Memory B cell (primary cell): ENCODE data around the gene TGIF1.

Experiments
- ATAC-seq: fragments of 150-1000 bp; cut with Tn5 transposase; 2 replicates; pipeline ENCODE4 v1.10.0; 2021; ENCODE audit warnings: low read depth, mild to moderate bottlenecking, moderate library complexity
- DNase-seq, 2 donors: peaks; one replicate each; pipeline ENCODE4 v3.0.0; 2022; ENCODE audit warnings: low spot score in 2 of 2
- H3K27ac Mint-ChIP-seq: one replicate; pipeline ENCODE4 v1.8.0; 2022; ENCODE audit warnings: mild to moderate bottlenecking, moderate library complexity, mixed read lengths
- H3K27me3 Mint-ChIP-seq: one replicate; pipeline ENCODE4 v1.8.0; 2022; ENCODE audit warnings: mixed read lengths
- H3K36me3 Mint-ChIP-seq: one replicate; pipeline ENCODE4 v1.8.0; 2022; ENCODE audit warnings: mild to moderate bottlenecking, mixed read lengths
- H3K4me1 Mint-ChIP-seq: one replicate; pipeline ENCODE4 v1.8.0; 2022; ENCODE audit warnings: mixed read lengths
- H3K4me3 Mint-ChIP-seq: one replicate; pipeline ENCODE4 v1.8.0; 2022; ENCODE audit warnings: mild to moderate bottlenecking, moderate library complexity, mixed read lengths
- H3K9me3 Mint-ChIP-seq: one replicate; pipeline ENCODE4 v1.8.0; 2022; ENCODE audit warnings: mixed read lengths

The TGIF1 gene

DNA sequence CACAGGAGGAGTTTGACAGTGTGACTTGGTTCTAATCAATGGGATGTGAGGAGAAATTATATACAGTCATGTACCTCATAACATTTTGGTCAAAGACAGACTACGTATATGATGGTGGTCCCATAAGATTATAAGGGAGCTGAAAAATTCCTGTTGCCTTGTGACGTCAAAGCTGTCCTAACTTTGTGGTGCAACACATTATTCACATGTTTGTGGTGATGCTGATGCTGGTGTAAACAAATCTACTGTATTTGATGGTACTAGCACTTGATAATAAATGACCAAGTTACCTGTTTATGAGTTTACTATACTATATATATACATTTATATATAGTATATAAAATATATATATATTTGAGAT lies 29.1 kb upstream of the TGIF1 start:
- no peak for ATAC-seq
- DNase-seq: no peak
- no peaks in the 10 kb centered on the region for H3K27me3 Mint-ChIP-seq
- no peak overlapping the region for H3K27ac Mint-ChIP-seq
- H3K4me3 Mint-ChIP-seq: no peak overlapping the region
- H3K36me3 Mint-ChIP-seq: no peaks in the 10 kb centered on the region
- H3K4me1 Mint-ChIP-seq: peaks cover 2% of the 10 kb centered on the region
- no peaks in the 10 kb centered on the region for H3K9me3 Mint-ChIP-seq

DNA sequence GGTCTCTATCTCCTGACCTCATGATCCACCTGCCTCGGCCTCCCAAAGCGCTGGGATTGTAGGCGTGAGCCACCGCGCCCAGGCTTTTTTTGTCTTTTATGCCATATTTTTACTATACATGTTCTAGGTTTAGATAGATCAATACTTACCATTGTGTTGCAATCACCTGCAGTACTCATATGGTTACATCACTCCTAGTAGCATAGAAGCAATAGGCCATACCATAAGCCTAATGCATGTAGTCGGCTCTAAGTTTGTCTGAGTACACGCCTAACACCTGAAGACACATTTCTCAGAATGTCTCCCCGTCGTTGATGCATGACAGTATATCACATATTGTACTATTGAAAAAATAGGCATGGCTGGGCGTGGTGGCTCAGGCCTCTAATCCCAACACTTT lies 27.1 kb upstream of the TGIF1 start:
- ATAC-seq (no peak), DNase-seq (no peak)
- Mint-ChIP-seq H3K9me3 (no peaks in the 10 kb centered on the region), H3K36me3 (no peaks in the 10 kb centered on the region), H3K27me3 (no peaks in the 10 kb centered on the region), H3K4me3 (no peak overlapping the region), H3K4me1 (peaks cover 2% of the 10 kb centered on the region), H3K27ac (no peak overlapping the region)

DNA sequence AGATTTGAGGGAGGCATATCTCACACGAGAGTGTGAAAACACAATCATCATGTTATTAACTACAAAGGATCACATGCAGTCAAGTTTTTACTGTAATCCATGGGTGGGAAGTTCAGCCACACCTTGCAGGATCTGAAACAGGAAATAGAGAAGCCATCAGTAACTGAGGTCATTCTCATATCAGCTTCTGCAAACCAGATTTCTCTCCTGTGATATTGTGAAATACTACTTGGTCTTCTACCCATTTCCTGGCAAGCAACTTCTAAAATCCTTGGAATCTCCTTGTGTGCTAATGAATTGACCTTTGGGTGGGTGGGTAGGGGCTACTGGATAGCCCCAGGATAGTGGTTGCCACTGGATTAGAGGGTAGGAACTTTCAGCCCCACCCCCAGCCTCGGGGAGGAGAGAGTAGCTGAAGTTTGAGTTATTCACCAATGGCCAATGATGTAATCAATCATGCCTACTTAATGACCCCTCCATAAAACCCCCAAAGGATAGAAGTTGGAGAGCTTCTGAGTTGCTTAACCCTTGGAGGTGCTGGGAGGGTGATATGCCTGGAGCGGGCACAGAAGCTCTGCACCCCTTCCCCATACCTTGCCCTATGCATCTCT lies 25.6 kb upstream of the TGIF1 start:
- no peaks in the 10 kb centered on the region for H3K36me3 Mint-ChIP-seq
- ATAC-seq: peak; percentile 27
- no peak for DNase-seq
- H3K27me3 Mint-ChIP-seq: no peaks in the 10 kb centered on the region
- H3K4me3 Mint-ChIP-seq: no peak overlapping the region
- H3K9me3 Mint-ChIP-seq: no peaks in the 10 kb centered on the region
- no peak overlapping the region for H3K27ac Mint-ChIP-seq
- peaks cover 2% of the 10 kb centered on the region for H3K4me1 Mint-ChIP-seq

DNA sequence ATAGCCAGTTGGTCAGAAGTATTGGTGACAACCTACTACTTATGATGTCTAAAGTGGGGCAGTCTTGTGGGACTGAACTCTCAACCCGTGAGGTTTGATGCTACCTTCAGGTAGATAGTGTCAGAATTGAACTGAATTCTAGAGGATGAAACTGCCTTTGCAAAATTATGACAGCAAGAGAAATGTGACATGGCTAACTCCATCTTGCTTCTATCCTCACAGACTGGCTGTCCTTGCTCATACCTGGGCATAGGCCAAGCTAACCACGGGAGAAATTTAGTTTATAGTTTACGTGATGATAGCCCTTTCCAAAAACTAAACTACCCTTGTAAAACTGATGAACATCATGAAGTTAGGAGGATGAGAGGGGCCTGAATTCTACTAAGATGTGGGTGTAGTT lies 24.9 kb upstream of the TGIF1 start:
- H3K4me3 Mint-ChIP-seq: no peak overlapping the region
- H3K9me3 Mint-ChIP-seq: no peaks in the 10 kb centered on the region
- H3K27me3 Mint-ChIP-seq: no peaks in the 10 kb centered on the region
- no peak overlapping the region for H3K27ac Mint-ChIP-seq
- DNase-seq (no peak), ATAC-seq (no peak)
- H3K4me1 Mint-ChIP-seq: peaks cover 2% of the 10 kb centered on the region
- no peaks in the 10 kb centered on the region for H3K36me3 Mint-ChIP-seq

DNA sequence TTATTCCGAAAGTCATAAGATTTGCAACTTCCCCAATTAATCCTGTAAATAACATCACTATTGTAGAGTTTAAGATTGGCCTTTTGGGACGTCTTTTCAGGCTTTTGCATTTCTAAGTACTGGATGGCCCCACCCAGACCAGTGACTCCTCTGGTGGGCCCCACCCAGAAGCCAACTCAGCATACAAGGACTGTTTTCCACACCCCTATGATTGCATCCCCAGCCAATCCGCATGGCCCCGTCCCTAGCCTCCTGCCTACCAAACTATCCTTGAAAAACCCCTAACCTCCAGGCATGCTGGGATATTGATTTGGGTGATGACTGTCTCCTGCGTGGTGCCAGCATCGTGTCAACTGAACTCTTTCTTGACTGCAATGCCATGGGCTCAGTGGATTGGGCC lies 24.5 kb upstream of the TGIF1 start:
- H3K36me3 Mint-ChIP-seq: no peaks in the 10 kb centered on the region
- H3K4me3 Mint-ChIP-seq: no peak overlapping the region
- DNase-seq (no peak), ATAC-seq (no peak)
- H3K27ac Mint-ChIP-seq: no peak overlapping the region
- H3K9me3 Mint-ChIP-seq: no peaks in the 10 kb centered on the region
- no peaks in the 10 kb centered on the region for H3K27me3 Mint-ChIP-seq
- H3K4me1 Mint-ChIP-seq: peaks cover 2% of the 10 kb centered on the region

DNA sequence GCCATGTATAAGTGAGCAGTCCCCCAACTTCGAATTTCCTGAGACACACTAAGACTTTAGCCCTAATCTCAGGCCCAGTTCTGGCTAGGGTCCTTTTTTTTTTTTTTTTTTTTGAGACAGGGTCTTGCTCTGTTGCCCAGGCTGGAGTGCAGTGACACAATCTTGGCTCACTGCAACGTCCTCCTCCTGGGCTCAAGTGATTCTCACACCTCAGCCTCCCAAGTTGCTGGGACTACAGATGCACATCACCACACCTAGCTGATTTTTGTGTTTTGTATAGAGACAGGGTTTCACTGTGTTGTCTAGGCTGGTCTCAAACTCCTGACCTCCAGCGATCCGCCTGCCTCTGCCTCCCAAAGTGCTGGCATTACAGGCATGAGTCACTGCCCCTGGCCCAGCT lies 23.9 kb upstream of the TGIF1 start:
- no peaks in the 10 kb centered on the region for H3K36me3 Mint-ChIP-seq
- H3K4me1 Mint-ChIP-seq: peaks cover 2% of the 10 kb centered on the region
- ATAC-seq: no peak
- no peaks in the 10 kb centered on the region for H3K27me3 Mint-ChIP-seq
- no peak overlapping the region for H3K4me3 Mint-ChIP-seq
- no peak overlapping the region for H3K27ac Mint-ChIP-seq
- no peaks in the 10 kb centered on the region for H3K9me3 Mint-ChIP-seq
- no peak for DNase-seq

DNA sequence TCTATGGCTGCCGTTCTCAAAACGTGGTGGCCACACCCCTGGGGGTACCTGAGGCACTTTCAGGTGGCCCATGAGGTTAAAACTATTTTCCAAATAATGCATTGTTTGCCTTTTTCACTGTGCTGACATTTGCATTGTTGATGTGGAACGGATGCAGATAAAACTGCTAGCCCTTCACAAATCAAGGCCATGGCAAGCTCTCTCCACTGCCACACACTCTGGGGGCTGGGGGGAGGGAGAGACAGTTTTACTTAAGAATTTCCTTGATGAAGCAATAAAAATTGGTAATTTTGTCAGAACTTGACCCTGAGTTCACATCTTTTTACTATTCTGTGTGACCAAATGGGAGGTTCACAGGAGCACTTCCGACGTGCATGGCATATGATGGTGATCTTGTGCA lies 22.0 kb upstream of the TGIF1 start:
- no peak for DNase-seq
- Mint-ChIP-seq H3K27me3 (no peaks in the 10 kb centered on the region), H3K27ac (no peak overlapping the region), H3K36me3 (no peaks in the 10 kb centered on the region), H3K4me3 (no peak overlapping the region), H3K9me3 (no peaks in the 10 kb centered on the region), H3K4me1 (peaks cover 2% of the 10 kb centered on the region)
- no peak for ATAC-seq

DNA sequence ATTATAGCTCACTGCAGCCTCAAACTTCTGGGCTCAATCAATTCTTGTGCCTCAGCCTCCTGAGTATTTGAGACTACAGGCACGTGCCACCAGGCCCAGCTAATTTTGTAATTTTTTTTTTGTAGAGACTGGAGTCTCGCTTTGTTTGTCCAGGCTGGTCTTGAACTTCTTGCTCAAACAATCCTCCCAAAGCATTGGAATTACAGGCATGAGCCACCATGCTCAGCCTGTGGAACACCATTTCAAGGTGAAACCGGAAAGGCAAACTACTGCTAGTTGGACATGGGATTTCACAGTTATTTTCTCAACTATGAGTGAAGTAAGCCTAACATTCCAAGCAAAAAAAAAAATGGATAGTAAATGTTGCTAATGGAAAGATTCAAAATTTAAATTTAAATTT lies 20.9 kb upstream of the TGIF1 start:
- DNase-seq (no peak), ATAC-seq (no peak)
- no peaks in the 10 kb centered on the region for H3K27me3 Mint-ChIP-seq
- no peak overlapping the region for H3K27ac Mint-ChIP-seq
- no peaks in the 10 kb centered on the region for H3K9me3 Mint-ChIP-seq
- H3K4me1 Mint-ChIP-seq: no peaks in the 10 kb centered on the region
- no peak overlapping the region for H3K4me3 Mint-ChIP-seq
- H3K36me3 Mint-ChIP-seq: no peaks in the 10 kb centered on the region

DNA sequence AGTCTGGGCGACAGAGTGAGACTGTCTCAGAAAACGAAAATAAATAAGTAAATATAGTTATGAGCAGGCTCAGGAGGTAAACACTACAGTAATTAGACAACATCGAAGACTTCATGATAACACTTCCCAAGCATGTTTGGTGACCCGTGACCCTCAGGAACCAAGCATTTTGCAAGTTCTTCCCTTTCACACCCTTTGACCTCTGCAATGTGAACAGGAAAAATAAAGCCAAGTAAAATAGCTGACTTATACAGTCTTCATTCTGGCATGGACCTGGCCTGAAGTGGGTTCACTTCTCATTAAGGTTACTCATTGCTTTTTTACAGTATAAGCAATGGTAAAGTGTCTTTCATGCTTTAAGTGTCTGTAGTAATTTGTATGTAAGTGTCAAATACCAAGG lies 15.3 kb upstream of the TGIF1 start:
- Mint-ChIP-seq H3K27me3 (no peaks in the 10 kb centered on the region), H3K4me3 (no peak overlapping the region), H3K36me3 (no peaks in the 10 kb centered on the region), H3K9me3 (no peaks in the 10 kb centered on the region), H3K4me1 (no peaks in the 10 kb centered on the region), H3K27ac (no peak overlapping the region)
- DNase-seq (no peak), ATAC-seq (no peak)

DNA sequence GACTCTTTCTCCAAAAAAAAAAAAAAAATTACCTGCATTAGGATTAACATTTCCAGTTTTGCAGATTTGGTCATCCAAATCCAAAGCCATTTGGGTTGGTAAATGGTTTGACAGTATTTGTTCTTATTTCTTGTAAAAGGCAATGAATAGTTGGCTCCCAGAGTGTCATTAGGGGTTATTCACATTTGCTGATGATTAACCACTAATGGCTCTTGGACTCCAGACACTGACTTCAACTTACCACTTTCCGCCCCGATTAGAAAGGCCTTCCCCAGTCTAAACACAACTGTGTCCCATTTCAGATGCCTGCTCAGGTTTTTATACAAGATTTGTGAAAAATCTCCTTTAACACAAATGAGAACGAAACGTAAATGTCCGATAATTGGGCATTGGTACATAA lies 9.6 kb upstream of the TGIF1 start:
- Mint-ChIP-seq H3K9me3 (no peaks in the 10 kb centered on the region), H3K4me3 (no peak overlapping the region), H3K4me1 (no peaks in the 10 kb centered on the region), H3K27me3 (no peaks in the 10 kb centered on the region), H3K36me3 (no peaks in the 10 kb centered on the region), H3K27ac (no peak overlapping the region)
- no peak for DNase-seq
- no peak for ATAC-seq

DNA sequence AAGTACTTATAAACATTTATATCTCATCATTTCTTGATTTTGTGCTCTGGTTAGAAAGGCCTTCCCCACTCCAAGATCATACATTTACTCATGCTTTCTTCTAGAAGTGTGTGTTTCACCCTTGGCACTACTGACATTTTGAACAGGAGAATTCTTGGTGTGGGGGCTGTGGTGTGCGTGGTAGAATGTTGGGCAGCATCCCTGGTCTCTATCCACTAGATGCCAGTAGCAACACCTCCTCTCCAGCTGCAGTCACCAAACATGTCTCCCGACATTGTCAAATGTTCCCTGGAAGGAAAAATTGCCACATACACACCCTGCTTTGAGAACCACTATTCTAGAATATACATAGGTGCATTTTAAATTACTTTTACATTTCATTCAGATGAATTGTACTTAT lies 8.7 kb upstream of the TGIF1 start:
- H3K4me1 Mint-ChIP-seq: no peaks in the 10 kb centered on the region
- DNase-seq (no peak), ATAC-seq (peak; percentile 64)
- H3K27ac Mint-ChIP-seq: no peak overlapping the region
- no peak overlapping the region for H3K4me3 Mint-ChIP-seq
- H3K27me3 Mint-ChIP-seq: no peaks in the 10 kb centered on the region
- no peaks in the 10 kb centered on the region for H3K9me3 Mint-ChIP-seq
- H3K36me3 Mint-ChIP-seq: no peaks in the 10 kb centered on the region

DNA sequence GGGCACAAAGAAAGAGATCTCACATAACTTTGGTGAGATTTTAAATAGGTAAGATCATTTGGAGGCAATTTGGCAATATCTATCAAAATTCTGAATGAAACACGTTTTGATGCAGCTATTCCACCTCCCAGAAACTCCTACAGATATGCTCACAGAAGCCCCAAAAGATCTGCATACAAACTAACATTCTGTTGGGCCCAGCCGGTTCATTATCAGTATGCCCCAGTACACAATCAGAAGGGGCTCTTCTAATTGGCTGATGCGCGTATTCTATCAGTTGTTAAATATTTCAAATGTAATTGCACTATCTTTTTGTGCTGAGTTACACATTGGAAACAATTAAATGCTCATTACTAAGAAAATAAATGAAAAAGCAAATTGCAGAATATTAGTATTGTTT lies 7.1 kb upstream of the TGIF1 start:
- H3K36me3 Mint-ChIP-seq: no peaks in the 10 kb centered on the region
- no peak for DNase-seq
- no peak overlapping the region for H3K4me3 Mint-ChIP-seq
- no peak for ATAC-seq
- H3K4me1 Mint-ChIP-seq: no peaks in the 10 kb centered on the region
- H3K9me3 Mint-ChIP-seq: no peaks in the 10 kb centered on the region
- H3K27ac Mint-ChIP-seq: no peak overlapping the region
- no peaks in the 10 kb centered on the region for H3K27me3 Mint-ChIP-seq

DNA sequence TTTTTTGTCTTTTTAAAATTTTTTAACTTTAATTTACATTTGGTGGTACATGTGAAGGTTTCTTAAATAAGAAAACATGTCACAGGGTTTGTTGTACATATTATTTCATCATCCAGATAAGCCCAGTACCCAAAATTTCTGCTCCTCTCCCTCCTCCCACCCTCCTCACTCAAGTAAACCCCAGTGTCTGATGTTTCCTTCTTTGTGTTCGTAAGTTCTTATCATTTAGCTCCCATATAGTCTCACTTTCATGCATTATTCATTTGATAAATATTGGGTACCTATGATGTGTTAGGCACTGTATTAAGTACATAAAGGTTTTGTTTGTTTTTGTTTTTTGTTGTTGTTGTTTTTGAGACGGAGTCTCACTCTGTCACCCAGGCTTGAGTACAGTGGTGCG lies 5.7 kb upstream of the TGIF1 start:
- Mint-ChIP-seq H3K27me3 (no peaks in the 10 kb centered on the region), H3K27ac (no peak overlapping the region), H3K4me1 (no peaks in the 10 kb centered on the region), H3K4me3 (no peak overlapping the region), H3K36me3 (no peaks in the 10 kb centered on the region), H3K9me3 (no peaks in the 10 kb centered on the region)
- no peak for ATAC-seq
- no peak for DNase-seq

DNA sequence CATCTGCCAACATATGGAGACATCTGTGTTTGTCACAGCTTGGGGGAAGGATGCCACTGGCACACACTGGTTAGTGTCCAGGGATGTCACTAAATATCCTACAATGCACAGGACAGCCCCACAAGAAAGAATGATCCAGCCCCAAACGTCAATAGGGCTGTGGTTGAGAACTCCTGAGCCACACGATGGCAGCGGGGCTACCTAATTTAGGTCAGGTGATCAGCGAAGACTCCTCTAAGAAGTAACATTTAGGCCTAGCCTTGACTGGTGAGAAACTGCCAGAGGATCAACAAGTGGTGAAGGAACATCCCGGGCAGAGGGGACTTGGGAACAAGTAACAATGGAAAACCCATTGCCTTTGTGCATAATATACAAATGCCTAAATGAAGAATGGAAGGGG lies 5.0 kb upstream of the TGIF1 start:
- Mint-ChIP-seq H3K9me3 (no peaks in the 10 kb centered on the region), H3K27me3 (no peaks in the 10 kb centered on the region), H3K36me3 (no peaks in the 10 kb centered on the region), H3K4me1 (peaks cover 2% of the 10 kb centered on the region), H3K4me3 (no peak overlapping the region), H3K27ac (peak overlapping the region; percentile 65)
- no peak for ATAC-seq
- DNase-seq: no peak

DNA sequence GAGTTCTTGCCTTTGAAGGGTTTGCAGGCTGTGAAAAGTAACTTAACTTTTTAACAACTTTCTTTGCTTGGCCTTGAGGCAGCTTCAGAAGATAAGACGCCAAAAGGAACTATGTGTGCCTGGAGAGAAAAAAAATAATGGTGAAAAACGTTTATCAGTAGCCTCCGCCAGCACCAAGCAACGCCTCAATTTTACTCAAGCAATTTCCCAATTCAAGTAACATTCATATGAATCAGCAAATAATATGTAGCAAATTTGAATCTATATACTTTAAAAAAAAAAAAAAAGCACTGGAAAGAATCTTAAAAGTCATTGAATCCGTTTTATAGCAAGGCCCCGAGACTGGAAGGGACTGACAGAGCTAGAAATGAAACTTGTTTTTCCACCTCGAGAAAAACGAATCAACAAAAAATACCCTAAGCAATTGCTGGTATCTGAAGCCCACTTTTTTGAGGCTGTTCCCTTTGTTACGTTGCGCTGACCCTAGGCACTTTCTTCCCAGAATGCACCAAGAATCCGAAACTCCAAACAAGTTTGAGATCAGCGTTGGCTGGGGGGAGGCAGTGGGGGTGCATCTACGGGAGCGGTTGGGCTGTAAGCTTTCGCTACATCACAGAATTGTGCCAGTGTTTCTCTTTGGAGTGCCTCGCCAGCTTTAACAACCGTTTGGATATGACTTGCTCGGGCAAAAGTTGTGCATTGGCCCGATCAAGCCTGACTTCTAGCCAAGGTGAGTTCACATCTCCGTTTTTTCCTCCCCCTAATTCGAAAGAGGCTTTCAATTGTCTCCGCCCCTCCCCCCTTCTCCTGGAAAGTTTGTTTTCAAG lies 2.7 kb upstream of the TGIF1 start:
- Mint-ChIP-seq H3K27me3 (no peaks in the 10 kb centered on the region), H3K27ac (peak overlapping the region; percentile 100), H3K9me3 (no peaks in the 10 kb centered on the region), H3K36me3 (no peaks in the 10 kb centered on the region), H3K4me1 (peaks cover 2% of the 10 kb centered on the region), H3K4me3 (peak overlapping the region; percentile 96)
- no peak for ATAC-seq
- DNase-seq: peak in 1 of 2 donors; percentile 61
